ENCODE measurements around the gene PDE6A. TPM values are rescaled to one million over a fixed set of nuclear protein-coding genes. Genes with fewer than 3 reads are reported as not detected.
A peak's percentile ranks its signal among the peaks of the same experiment; 100 is the strongest.

Gene PDE6A
- total RNA-seq, 1 experiment from 2014 or later, result 0.42 TPM

DNA sequence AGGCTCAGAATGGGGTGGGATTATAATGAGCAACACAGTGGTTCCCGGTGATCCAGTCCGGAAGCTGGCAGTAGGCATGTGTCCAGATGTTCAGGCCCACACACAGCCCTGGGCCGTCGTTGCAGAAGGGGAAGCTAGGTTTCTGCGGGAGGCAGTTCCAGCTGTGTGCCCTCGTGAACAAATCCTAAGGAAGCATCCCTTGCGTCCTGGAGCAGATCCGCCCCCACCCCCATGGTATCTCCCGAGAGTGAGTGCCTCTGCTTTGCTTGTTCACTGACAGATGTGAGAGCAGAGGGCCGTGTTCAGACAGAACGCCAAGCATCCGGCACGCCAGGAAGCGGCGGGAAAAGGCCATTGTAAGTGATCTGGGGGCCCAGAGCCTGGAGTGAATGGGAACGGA lies 104.8 kb downstream of the PDE6A start:
- Mint-ChIP-seq H3K27ac (ENCODE audit: low read depth, unreplicated experiment) (peak overlapping the region; percentile 70), H3K36me3 (ENCODE audit: insufficient read depth, unreplicated experiment) (peaks cover 28% of the 10 kb centered on the region), H3K4me3 (ENCODE audit: unreplicated experiment) (no peak overlapping the region), H3K9me3 (ENCODE audit: unreplicated experiment) (no peaks in the 10 kb centered on the region), H3K4me1 (ENCODE audit: insufficient read depth, unreplicated experiment) (peaks cover 19% of the 10 kb centered on the region), H3K27me3 (ENCODE audit: insufficient read depth, unreplicated experiment) (no peaks in the 10 kb centered on the region)
- no TSS peak for BruUV-seq (replicated peaks)
- TF ChIP-seq, protein P1, sequence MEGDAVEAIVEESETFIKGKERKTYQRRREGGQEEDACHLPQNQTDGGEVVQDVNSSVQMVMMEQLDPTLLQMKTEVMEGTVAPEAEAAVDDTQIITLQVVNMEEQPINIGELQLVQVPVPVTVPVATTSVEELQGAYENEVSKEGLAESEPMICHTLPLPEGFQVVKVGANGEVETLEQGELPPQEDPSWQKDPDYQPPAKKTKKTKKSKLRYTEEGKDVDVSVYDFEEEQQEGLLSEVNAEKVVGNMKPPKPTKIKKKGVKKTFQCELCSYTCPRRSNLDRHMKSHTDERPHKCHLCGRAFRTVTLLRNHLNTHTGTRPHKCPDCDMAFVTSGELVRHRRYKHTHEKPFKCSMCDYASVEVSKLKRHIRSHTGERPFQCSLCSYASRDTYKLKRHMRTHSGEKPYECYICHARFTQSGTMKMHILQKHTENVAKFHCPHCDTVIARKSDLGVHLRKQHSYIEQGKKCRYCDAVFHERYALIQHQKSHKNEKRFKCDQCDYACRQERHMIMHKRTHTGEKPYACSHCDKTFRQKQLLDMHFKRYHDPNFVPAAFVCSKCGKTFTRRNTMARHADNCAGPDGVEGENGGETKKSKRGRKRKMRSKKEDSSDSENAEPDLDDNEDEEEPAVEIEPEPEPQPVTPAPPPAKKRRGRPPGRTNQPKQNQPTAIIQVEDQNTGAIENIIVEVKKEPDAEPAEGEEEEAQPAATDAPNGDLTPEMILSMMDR (IDR thresholded peaks at IDR 0.05; ENCODE audit: unreplicated experiment), result no peak
- POLR2A ChIA-PET, result interaction anchor here (0.8 to 9.6 kb wide), 17 partner anchors 8 to 203 kb away, joined by 3 to 187 read pairs (median 7); partner anchors contain the start of genes HMGXB3, SLC26A2 and TIGD6
- no peak for DNase-seq (ENCODE audit: unreplicated experiment)
- CTCF ChIA-PET, result interaction anchor here (0.5 to 42.7 kb wide), 14 partner anchors 12 to 365 kb away, joined by 3 to 1621 read pairs (median 11); partner anchors contain the start of genes PDE6A and SLC26A2
- intact Hi-C loops (cut with micrococcal nuclease), result loop anchor here (1.0 to 10.0 kb wide), 4 partner anchors 14 to 515 kb away; partner anchors contain the start of gene TCOF1

DNA sequence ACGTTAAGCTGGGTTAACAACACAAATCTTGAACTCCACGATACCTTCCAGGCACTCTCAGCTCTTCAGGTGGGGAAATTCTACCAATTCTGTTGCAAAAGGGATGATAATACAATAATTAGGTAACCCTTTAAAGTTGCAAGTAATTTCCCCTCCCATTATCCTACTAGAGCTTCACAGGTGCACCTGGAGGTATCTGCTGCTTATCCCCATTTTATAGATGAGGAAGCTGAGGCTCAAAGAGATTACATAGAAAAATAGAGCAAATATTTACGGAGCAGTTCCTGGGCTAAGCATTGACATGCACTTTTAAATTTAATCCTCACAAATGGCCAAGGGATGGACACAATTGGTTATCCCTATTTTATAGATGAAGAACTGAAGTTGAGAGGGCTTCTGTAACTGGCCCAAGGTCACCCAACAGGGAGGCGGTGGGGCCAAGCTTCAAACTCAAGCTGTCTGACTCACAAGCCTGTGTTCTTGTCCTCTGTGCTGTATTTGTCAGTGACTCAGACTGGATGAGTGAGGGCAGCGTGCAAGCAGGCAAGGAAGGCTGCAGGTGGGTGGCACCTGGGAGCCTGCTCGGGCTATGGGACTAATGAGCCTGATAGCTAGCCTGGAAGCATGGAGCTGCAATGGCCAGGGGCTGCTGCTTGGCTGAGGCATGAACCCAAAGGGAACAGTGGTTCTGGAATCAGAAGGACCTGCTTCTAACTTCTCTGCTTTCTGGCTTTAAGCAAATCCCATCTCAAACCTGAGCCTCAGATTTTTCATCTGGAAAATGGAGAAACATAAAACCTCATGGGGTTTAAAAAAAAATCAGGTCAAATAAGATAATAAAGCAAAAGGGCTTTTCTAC lies 105.5 kb downstream of the PDE6A start:
- ChIA-PET POLR2A (interaction anchor here (0.6 to 9.6 kb wide), 26 partner anchors 9 to 202 kb away, joined by 3 to 187 read pairs (median 5); partner anchors contain the start of genes HMGXB3, SLC26A2 and TIGD6), CTCF (interaction anchor here (0.6 to 42.7 kb wide), 45 partner anchors 12 to 415 kb away, joined by 3 to 1621 read pairs (median 5); partner anchors contain the start of genes HMGXB3, PDE6A, SLC26A2 and TIGD6)
- peak; percentile 94 for DNase-seq (ENCODE audit: unreplicated experiment)
- no TSS peak for BruUV-seq (replicated peaks)
- no peaks in the 10 kb centered on the region for H3K9me3 Mint-ChIP-seq (ENCODE audit: unreplicated experiment)
- peak overlapping the region; percentile 70 for H3K27ac Mint-ChIP-seq (ENCODE audit: low read depth, unreplicated experiment)
- peaks cover 19% of the 10 kb centered on the region for H3K4me1 Mint-ChIP-seq (ENCODE audit: insufficient read depth, unreplicated experiment)
- TF ChIP-seq, protein P1 (IDR thresholded peaks at IDR 0.05; ENCODE audit: unreplicated experiment), result no peak
- peaks cover 34% of the 10 kb centered on the region for H3K36me3 Mint-ChIP-seq (ENCODE audit: insufficient read depth, unreplicated experiment)
- H3K4me3 Mint-ChIP-seq (ENCODE audit: unreplicated experiment), result no peak overlapping the region
- intact Hi-C loops (cut with micrococcal nuclease), result loop anchor here (1.0 to 10.0 kb wide), 4 partner anchors 14 to 516 kb away; partner anchors contain the start of gene TCOF1
- no peaks in the 10 kb centered on the region for H3K27me3 Mint-ChIP-seq (ENCODE audit: insufficient read depth, unreplicated experiment)

DNA sequence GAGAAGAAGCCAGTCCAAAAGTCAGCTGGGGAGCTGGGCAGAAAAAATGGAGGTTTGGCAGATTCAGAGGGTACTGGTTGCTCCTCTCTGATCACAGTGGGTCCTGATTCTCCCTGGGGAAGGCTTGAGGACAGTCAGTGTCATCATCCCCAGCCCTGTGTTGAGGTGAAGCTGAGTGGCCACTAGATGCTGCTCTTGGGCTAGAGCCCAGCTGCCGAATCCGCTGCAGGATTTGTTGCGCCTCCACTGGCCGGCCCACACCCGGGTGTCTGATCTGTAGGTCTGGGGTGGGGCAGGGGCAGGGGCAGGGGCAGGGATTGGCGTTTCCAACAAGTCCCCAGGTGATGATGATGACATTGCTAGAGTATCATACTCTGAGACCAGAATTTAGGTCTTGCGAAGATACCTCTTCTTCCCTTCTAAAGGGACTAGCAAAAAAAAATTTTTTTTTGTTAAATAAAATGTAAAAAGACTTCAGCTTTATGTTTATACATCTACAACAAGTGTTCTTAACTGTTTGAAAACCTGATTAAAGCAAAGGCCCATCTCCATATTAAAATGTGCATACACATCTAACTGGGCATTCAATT lies 106.8 kb downstream of the PDE6A start:
- TF ChIP-seq, protein P1 (IDR thresholded peaks at IDR 0.05; ENCODE audit: unreplicated experiment), result peak; percentile 99
- Mint-ChIP-seq H3K27me3 (ENCODE audit: insufficient read depth, unreplicated experiment) (no peaks in the 10 kb centered on the region), H3K4me3 (ENCODE audit: unreplicated experiment) (no peak overlapping the region), H3K27ac (ENCODE audit: low read depth, unreplicated experiment) (no peak overlapping the region), H3K9me3 (ENCODE audit: unreplicated experiment) (no peaks in the 10 kb centered on the region), H3K4me1 (ENCODE audit: insufficient read depth, unreplicated experiment) (peaks cover 19% of the 10 kb centered on the region), H3K36me3 (ENCODE audit: insufficient read depth, unreplicated experiment) (peaks cover 41% of the 10 kb centered on the region)
- no TSS peak for BruUV-seq (replicated peaks)
- POLR2A ChIA-PET, result interaction anchor here (0.6 to 9.6 kb wide), 18 partner anchors 8 to 204 kb away, joined by 3 to 187 read pairs (median 6); partner anchors contain the start of genes HMGXB3, SLC26A2 and TIGD6
- DNase-seq (ENCODE audit: unreplicated experiment), result peak; percentile 85
- CTCF ChIA-PET, result interaction anchor here (0.6 to 42.7 kb wide), 51 partner anchors 10 to 377 kb away, joined by 3 to 1621 read pairs (median 5); partner anchors contain the start of genes HMGXB3, PDE6A, SLC26A2 and TIGD6
- intact Hi-C loops (cut with micrococcal nuclease), result loop anchor here (1.0 to 10.0 kb wide), 5 partner anchors 68 to 517 kb away; partner anchors contain the start of gene TCOF1

Data from MCF 10A (cell line).